CD4-positive, CD25-positive, alpha-beta regulatory T cell (primary cell): Measurements from ENCODE around the gene DTX2. TPM values are rescaled to one million over a fixed set of nuclear protein-coding genes. Genes with fewer than 3 reads are reported as not detected.
A peak's percentile ranks its signal among the peaks of the same experiment; 100 is the strongest.
"Not testable (repeated sequence)": the region's sequence is repeated elsewhere in the genome, so short reads cannot be mapped to it uniquely, and the experiment has no call there.

ENCODE experiments used
- ATAC-seq, 2 donors: fragments of 150-1000 bp; cut with Tn5 transposase; one replicate each; pipeline ENCODE4 v1.10.0; 2021; ENCODE audit warnings: low read depth in 2 of 2, moderate number of reproducible peaks in 2 of 2, moderate library complexity in 1 of 2
- DNase-seq, 3 donors: peaks; one replicate each; pipeline versions ENCODE4 v3.0.0 to v3.0.0-alpha.2; 2012 to 2022; ENCODE audit warnings: mixed read lengths in 1 of 3
- H3K27ac ChIP-seq: one replicate; pipeline ENCODE4 v1.7.0; 2013; ENCODE audit warnings: mild to moderate bottlenecking, low read length; ENCODE audit not compliant: insufficient read depth, poor library complexity, severe bottlenecking
- H3K27me3 ChIP-seq: one replicate; pipeline ENCODE4 v1.7.0; 2013; ENCODE audit warnings: low read length; ENCODE audit not compliant: control insufficient read depth, insufficient read depth
- H3K36me3 ChIP-seq: one replicate; pipeline ENCODE4 v1.7.0; 2013; ENCODE audit warnings: mild to moderate bottlenecking, low read length, moderate library complexity; ENCODE audit not compliant: control insufficient read depth, insufficient read depth
- H3K4me1 ChIP-seq: 2 replicates; pipeline ENCODE4 v1.7.0; 2013; ENCODE audit warnings: mild to moderate bottlenecking, low read length; ENCODE audit not compliant: insufficient read depth, control insufficient read depth, poor library complexity, severe bottlenecking
- H3K4me3 ChIP-seq: one replicate; pipeline ENCODE4 v1.7.0; 2013; ENCODE audit warnings: low read depth, mild to moderate bottlenecking, low read length, moderate library complexity
- H3K9me3 ChIP-seq, 2 experiments: 1 replicate in 1 of 2; 2 replicates in 1 of 2; pipeline ENCODE4 v1.7.0; 2013; ENCODE audit warnings: low read length in 2 of 2, mild to moderate bottlenecking in 1 of 2, moderate library complexity in 1 of 2; ENCODE audit not compliant: control insufficient read depth in 2 of 2
- H3K27ac Mint-ChIP-seq, 3 donors: one replicate each; pipeline ENCODE4 v1.8.0; 2020 to 2022; ENCODE audit warnings: mild to moderate bottlenecking in 3 of 3, mixed read lengths in 3 of 3, moderate library complexity in 2 of 3
- H3K27me3 Mint-ChIP-seq: one replicate; pipeline ENCODE4 v1.8.0; 2022; ENCODE audit warnings: mild to moderate bottlenecking, mixed read lengths
- H3K36me3 Mint-ChIP-seq: one replicate; pipeline ENCODE4 v1.8.0; 2020; ENCODE audit warnings: mixed read lengths
- H3K4me1 Mint-ChIP-seq, 4 donors: one replicate each; pipeline ENCODE4 v1.8.0; 2020 to 2022; ENCODE audit warnings: mixed read lengths in 4 of 4, mild to moderate bottlenecking in 1 of 4
- H3K4me3 Mint-ChIP-seq, 4 donors: one replicate each; pipeline ENCODE4 v1.8.0; 2020 to 2022; ENCODE audit warnings: mild to moderate bottlenecking in 4 of 4, mixed read lengths in 4 of 4, moderate library complexity in 3 of 4
- H3K9me3 Mint-ChIP-seq, 7 donors: one replicate each; pipeline ENCODE4 v1.8.0; 2020 to 2022; ENCODE audit warnings: mixed read lengths in 7 of 7, mild to moderate bottlenecking in 3 of 7, moderate library complexity in 2 of 7
- polyA plus RNA-seq, 4 donors: library from polyadenylated mRNA; unstranded; fragments of 300-500 nt; fragmentation: Illumina TruSeq; gene quantifications; one replicate each; pipeline ENCODE4 v1.2.3, GENCODE V29; 2021
- total RNA-seq: library from RNA; stranded (reverse); gene quantifications from one replicate; pipeline ENCODE4 v1.2.3, GENCODE V29; 2022

DTX2 gene
- total and polyA plus RNA-seq, 5 donors from 2014 or later, result 10.7 to 36.0 (median 15.9) TPM

DNA sequence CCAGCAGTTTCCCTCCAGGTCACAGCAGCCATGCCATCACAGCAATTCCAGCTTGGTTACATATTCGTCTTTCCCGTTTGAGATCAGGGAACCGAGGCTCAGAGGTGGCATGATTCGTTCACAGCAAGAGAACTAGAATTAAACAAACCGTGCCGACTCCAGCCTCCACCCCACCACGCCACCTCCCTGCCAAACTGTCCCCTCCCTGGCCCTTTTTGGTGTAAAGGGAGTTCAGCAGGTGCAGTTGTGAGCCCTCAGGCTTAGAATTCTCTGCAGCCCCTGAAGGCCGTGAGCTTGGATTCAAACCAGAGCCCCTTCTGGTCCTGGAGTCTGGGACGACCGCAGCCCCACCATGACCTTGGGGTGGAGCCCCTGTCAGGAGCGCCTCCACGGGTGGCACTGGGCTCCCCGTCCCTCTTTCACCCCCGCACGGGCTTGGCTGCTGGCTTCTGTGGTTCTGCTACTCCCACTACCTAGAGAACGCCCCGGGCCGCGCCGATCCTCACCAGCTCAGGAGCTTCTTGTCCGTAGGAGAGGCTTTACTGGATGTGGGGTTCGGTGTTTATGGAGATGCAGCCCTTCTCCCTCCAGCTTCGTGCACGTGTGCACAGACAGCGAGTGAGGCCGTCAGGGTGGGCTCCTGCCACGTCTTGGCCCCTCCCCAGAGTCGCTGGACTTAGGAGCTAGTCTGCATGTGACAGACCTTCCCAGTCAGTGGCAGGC is 37.9 kb downstream of the DTX2 start:
- H3K36me3 Mint-ChIP-seq, DNase-seq, H3K27ac Mint-ChIP-seq, H3K27me3 Mint-ChIP-seq, ATAC-seq, H3K27me3 ChIP-seq, H3K9me3 ChIP-seq, H3K4me1 Mint-ChIP-seq, H3K27ac ChIP-seq, H3K9me3 Mint-ChIP-seq, H3K36me3 ChIP-seq, H3K4me1 ChIP-seq, H3K4me3 ChIP-seq, H3K4me3 Mint-ChIP-seq: not testable (repeated sequence)

DNA sequence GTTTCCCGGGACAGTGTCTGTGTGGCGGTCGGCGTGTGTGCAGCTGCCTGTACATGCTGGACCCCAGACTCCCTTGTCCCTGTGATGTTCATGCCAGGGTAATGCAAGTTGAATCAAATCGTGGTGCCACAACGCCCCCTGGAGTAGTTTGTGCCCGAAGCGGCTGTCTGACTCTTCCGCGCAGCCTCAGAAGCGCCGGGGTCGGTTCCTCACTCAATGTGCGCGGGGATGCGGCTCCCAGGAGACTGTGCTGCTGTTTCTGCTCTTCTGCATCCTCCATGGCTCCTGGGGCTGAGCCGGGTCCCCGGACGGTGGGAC is 38.4 kb downstream of the DTX2 start:
- not testable (repeated sequence) for H3K36me3 Mint-ChIP-seq, H3K9me3 Mint-ChIP-seq, H3K4me1 ChIP-seq, H3K4me3 ChIP-seq, DNase-seq, H3K27ac ChIP-seq, H3K27ac Mint-ChIP-seq, H3K9me3 ChIP-seq, H3K4me3 Mint-ChIP-seq, H3K4me1 Mint-ChIP-seq, H3K27me3 ChIP-seq, ATAC-seq, H3K36me3 ChIP-seq, H3K27me3 Mint-ChIP-seq

DNA sequence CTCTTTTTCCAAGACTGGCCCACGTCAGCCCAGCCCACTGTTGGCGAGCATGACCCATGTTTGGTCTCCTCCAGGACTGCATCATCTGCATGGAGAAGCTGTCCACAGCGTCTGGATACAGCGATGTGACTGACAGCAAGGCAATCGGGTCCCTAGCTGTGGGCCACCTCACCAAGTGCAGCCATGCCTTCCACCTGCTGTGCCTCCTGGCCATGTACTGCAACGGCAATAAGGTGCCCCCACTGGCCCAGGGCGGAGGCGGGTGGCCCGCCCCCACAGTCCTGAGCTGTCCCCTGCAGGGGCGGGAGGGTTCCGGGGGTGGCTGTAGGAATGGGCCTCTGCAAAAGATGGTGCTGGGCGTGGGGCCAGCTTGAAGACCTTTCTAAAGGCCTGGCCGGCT is 40.7 kb downstream of the DTX2 start:
- ATAC-seq, H3K36me3 ChIP-seq, H3K27ac Mint-ChIP-seq: not testable (repeated sequence)

DNA sequence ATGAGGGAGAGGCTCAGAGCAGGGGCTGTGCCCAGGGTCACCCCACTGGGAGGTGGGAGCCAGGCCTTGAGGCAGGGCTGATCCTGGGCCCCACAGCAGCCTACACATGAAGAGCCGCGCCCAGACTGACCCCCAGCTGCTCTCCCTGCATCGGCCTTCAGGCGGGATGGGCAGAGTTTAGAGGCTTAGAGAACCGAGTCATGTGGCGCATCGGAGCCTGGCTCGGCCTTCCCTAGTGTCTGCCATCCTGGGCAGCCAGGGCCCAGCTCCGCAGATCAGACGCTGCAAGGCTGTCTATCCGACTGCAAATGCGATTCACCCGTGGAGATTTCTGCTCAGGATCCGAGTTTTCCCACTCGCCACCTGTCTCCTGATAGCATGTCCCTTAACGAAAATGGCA is 41.3 kb downstream of the DTX2 start:
- H3K27me3 ChIP-seq, H3K9me3 ChIP-seq, H3K27me3 Mint-ChIP-seq, H3K27ac ChIP-seq, H3K4me1 Mint-ChIP-seq, H3K9me3 Mint-ChIP-seq, H3K4me3 ChIP-seq, H3K4me1 ChIP-seq, H3K4me3 Mint-ChIP-seq, DNase-seq, ATAC-seq, H3K27ac Mint-ChIP-seq, H3K36me3 ChIP-seq, H3K36me3 Mint-ChIP-seq: not testable (repeated sequence)

More for the DNA sequence above, 40.7 kb downstream of the DTX2 start:
- H3K4me1 Mint-ChIP-seq, H3K27me3 Mint-ChIP-seq, DNase-seq, H3K36me3 Mint-ChIP-seq, H3K4me3 ChIP-seq, H3K27me3 ChIP-seq, H3K9me3 ChIP-seq, H3K4me3 Mint-ChIP-seq, H3K27ac ChIP-seq, H3K9me3 Mint-ChIP-seq, H3K4me1 ChIP-seq: not testable (repeated sequence)

DNA sequence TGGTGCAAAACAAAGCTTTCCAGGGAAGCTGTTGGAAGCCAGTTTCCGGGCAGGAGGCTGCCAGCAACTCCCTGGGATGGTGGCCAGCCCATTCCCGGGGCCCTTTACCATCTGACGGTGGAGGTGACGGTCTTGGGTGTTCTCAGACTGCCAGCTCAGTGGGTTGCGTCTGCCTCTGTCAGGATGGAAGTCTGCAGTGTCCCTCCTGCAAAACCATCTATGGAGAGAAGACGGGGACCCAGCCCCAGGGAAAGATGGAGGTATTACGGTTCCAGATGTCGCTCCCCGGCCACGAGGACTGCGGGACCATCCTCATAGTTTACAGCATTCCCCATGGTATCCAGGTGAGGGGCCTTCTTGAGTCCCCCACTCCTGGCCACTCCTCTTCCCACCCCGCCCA is 41.7 kb downstream of the DTX2 start:
- H3K27me3 ChIP-seq, ATAC-seq, H3K9me3 ChIP-seq, H3K27me3 Mint-ChIP-seq, H3K36me3 ChIP-seq, H3K4me1 Mint-ChIP-seq, DNase-seq, H3K4me1 ChIP-seq, H3K4me3 Mint-ChIP-seq, H3K36me3 Mint-ChIP-seq, H3K9me3 Mint-ChIP-seq, H3K27ac Mint-ChIP-seq, H3K27ac ChIP-seq, H3K4me3 ChIP-seq: not testable (repeated sequence)

DNA sequence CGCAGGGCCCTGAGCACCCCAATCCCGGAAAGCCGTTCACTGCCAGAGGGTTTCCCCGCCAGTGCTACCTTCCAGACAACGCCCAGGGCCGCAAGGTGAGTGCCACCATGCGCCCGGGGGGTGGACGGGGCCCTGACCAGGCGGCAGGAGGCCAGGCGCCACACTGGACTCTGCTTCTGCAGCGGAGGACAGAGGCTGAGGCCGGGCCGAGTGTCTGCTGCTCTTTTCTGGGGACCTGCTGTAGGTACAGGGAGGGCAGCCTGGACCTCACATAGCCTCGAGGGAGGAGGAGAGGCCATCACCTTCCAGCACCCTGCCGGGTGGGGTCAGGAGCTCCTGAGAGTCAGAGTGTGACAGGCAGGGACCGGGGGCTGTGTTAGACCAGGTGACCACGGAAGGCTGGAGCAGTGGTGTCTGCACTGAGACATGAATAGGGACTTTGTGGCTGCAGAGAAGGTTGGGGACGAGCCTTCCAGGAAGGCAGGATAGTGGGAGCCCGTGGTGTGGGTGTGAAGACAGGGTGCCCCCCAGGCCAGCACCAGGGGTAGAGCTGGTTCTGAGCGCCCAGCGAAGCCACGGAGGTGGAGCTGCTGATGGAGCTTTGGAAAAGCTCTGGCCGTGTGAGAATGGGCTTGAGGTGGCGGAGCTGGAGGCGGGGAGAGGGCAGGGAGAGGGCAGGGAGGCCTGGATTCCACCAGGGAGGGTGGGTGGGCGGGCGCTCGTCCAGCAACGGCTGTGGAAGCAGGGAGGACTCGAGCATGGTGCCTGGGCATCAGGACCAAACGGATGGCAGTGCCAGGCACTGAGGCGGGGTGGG is 43.0 kb downstream of the DTX2 start:
- H3K9me3 ChIP-seq, H3K27ac Mint-ChIP-seq, H3K4me1 ChIP-seq, H3K36me3 ChIP-seq, H3K4me3 ChIP-seq, H3K27ac ChIP-seq, DNase-seq, H3K36me3 Mint-ChIP-seq, H3K4me3 Mint-ChIP-seq, H3K27me3 ChIP-seq, H3K4me1 Mint-ChIP-seq, H3K9me3 Mint-ChIP-seq, H3K27me3 Mint-ChIP-seq: not testable (repeated sequence)
- ATAC-seq, result peak in 1 of 2 donors; percentile 6

DNA sequence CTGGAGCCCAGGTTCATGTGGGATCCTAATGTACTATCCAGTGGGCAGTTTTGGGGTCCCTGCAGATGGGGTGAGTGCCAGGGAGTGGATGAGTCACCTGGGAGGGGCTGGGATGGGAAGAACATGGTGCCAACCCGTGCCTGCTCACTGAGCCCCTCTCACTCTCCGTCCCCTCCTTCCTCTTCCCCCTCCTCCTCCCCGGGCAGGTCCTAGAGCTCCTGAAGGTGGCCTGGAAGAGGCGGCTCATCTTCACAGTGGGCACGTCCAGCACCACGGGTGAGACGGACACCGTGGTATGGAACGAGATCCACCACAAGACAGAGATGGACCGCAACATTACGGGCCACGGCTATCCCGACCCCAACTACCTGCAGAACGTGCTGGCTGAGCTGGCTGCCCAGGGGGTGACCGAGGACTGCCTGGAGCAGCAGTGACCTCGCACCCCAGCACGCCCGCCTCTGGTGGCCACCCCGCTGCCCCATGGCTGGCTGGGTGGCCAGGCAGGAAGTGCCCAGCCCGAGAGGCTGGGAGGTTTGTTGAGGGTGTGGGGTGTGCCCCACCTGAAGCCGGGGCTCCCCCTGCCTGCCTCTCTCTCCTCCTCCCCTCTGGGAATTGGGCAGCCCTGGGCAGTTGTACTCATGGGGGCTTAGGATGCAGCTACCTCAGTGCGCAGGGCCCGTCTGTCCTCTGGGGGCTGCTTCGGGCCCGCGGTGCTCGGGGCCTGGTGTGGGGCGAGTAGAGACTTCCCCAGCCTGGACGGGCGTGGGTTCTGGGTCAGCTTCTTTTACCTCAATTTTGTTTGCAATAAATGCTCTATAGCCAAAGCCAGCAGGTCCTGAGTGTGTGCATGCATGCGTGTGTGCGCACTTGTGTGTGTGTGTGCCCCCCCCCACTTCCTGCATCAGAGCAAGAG is 43.9 kb downstream of the DTX2 start:
- H3K4me1 Mint-ChIP-seq, result peaks cover 0 to 2% (median 0%) of the 10 kb centered on the region in 4 donors
- Histone ChIP-seq H3K36me3 (peaks cover 5% of the 10 kb centered on the region), H3K27me3 (no peaks in the 10 kb centered on the region), H3K27ac (no peak overlapping the region), H3K9me3 (no peaks in the 10 kb centered on the region), H3K4me1 (no peaks in the 10 kb centered on the region), H3K4me3 (no peak overlapping the region)
- no peak for DNase-seq
- H3K36me3 Mint-ChIP-seq, result no peaks in the 10 kb centered on the region
- H3K27ac Mint-ChIP-seq, result no peak overlapping the region
- no peak overlapping the region for H3K4me3 Mint-ChIP-seq
- H3K9me3 Mint-ChIP-seq, result no peaks in the 10 kb centered on the region
- ATAC-seq, result no peak
- H3K27me3 Mint-ChIP-seq, result no peaks in the 10 kb centered on the region
